OCI-LY3 (cell line): ENCODE results near the gene KATNAL1.

Source experiments
- H2AFZ ChIP-seq: fragments of 200-600, 300-600 bp; shearing (Covaris generic); 2 replicates; pipeline ENCODE4 v1.6.0; 2014; ENCODE audit warnings: antibody characterized with exemption, low read depth, low read length
- H3K27ac ChIP-seq: fragments of 200-600, 300-600 bp; sonication (generic); 2 replicates; pipeline ENCODE4 v1.5.1; 2014; ENCODE audit warnings: mild to moderate bottlenecking, low read length, moderate library complexity, mixed read lengths
- H3K27me3 ChIP-seq: fragments of 200-600, 300-600 bp; sonication (generic); 2 replicates; pipeline ENCODE4 v1.6.1; 2014; ENCODE audit warnings: low read depth, low read length, mixed read lengths
- H3K36me3 ChIP-seq: fragments of 200-600, 300-600 bp; sonication (generic); replicated peaks from 2 replicates; pipeline ENCODE3; 2014; ENCODE audit warnings: low read depth, low read length, mixed read lengths
- H3K4me1 ChIP-seq: fragments of 300-600, 200-600 bp; sonication (generic); 2 replicates; pipeline ENCODE4 v1.6.1; 2014; ENCODE audit warnings: low read length, mixed read lengths
- H3K4me2 ChIP-seq: fragments of 200-600, 300-600 bp; sonication (generic); 2 replicates; pipeline ENCODE4 v1.6.1; 2014; ENCODE audit warnings: low read length, mixed read lengths
- H3K4me3 ChIP-seq: fragments of 300-600, 200-600 bp; sonication (generic); 2 replicates; pipeline ENCODE4 v1.5.1; 2014; ENCODE audit warnings: antibody characterized with exemption, mild to moderate bottlenecking, low read length, moderate library complexity
- H3K79me2 ChIP-seq: fragments of 300-600, 200-600 bp; shearing (Covaris generic); 2 replicates; pipeline ENCODE4 v1.6.1; 2014; ENCODE audit warnings: mild to moderate bottlenecking, low read length, mixed read lengths
- H3K9ac ChIP-seq: fragments of 300-600, 200-600 bp; shearing (Covaris generic); 2 replicates; pipeline ENCODE4 v1.6.0; 2014; ENCODE audit warnings: mild to moderate bottlenecking, low read length, moderate library complexity
- H3K9me3 ChIP-seq: fragments of 200-600, 300-600 bp; shearing (Covaris generic); 2 replicates; pipeline ENCODE4 v1.6.1; 2014; ENCODE audit warnings: low read length, mixed read lengths; ENCODE audit not compliant: insufficient read depth
- H4K20me1 ChIP-seq: fragments of 200-600, 300-600 bp; sonication (generic); 2 replicates; pipeline ENCODE4 v1.6.1; 2016; ENCODE audit warnings: low read length, mixed read lengths; ENCODE audit not compliant: insufficient read depth
- EZH2phosphoT487 ChIP-seq: fragments of 200-600 bp; shearing (Covaris generic); IDR thresholded peaks from 2 replicates; pipeline ENCODE4 v1.6.1; 2018; ENCODE audit warnings: antibody characterized with exemption, mixed run types, low read depth
- TF ChIP-seq, protein P1 (sequence below): fragments of 200-600, 300-600 bp; sonication (generic); IDR thresholded peaks from 2 replicates; pipeline ENCODE4 v1.5.1; 2014; ENCODE audit warnings: antibody characterized with exemption, low read length, low read depth

Gene KATNAL1

DNA sequence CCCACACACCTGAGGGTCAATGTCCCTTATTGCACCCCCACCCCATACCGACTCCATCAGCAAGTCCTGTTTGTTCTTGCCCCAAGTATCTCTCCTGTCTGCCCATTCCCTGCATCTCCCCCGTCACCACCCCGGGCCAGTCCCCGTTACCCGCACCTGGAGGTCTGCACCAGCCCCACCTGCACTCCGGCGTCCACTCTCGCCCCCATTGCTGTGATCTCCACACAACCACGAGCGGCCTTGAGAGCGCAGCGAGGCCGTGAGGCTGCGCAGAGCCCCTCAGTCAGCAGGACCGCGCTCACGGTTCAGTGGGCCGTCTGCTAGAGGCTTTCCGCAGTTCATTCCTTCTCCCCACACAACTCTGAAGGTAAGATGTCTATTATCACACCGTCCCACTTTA, 152.8 kb downstream of the KATNAL1 start:
- peaks cover 48% of the 10 kb centered on the region for H3K79me2 ChIP-seq
- H3K36me3 ChIP-seq, result peaks cover 24% of the 10 kb centered on the region
- H3K9ac ChIP-seq, result peak overlapping the region; percentile 74
- no peaks in the 10 kb centered on the region for H3K9me3 ChIP-seq
- no peaks in the 10 kb centered on the region for H4K20me1 ChIP-seq
- H3K4me3 ChIP-seq, result peak overlapping the region; percentile 76
- H3K4me1 ChIP-seq, result peaks cover 99% of the 10 kb centered on the region
- peak overlapping the region; percentile 85 for H3K4me2 ChIP-seq
- H3K27ac ChIP-seq, result peak overlapping the region; percentile 95
- H2AFZ ChIP-seq, result no peak overlapping the region; the same call in 1 of the 2 replicates
- no peaks in the 10 kb centered on the region for H3K27me3 ChIP-seq
- no peak for TF ChIP-seq EZH2phosphoT487
- TF ChIP-seq, protein P1, sequence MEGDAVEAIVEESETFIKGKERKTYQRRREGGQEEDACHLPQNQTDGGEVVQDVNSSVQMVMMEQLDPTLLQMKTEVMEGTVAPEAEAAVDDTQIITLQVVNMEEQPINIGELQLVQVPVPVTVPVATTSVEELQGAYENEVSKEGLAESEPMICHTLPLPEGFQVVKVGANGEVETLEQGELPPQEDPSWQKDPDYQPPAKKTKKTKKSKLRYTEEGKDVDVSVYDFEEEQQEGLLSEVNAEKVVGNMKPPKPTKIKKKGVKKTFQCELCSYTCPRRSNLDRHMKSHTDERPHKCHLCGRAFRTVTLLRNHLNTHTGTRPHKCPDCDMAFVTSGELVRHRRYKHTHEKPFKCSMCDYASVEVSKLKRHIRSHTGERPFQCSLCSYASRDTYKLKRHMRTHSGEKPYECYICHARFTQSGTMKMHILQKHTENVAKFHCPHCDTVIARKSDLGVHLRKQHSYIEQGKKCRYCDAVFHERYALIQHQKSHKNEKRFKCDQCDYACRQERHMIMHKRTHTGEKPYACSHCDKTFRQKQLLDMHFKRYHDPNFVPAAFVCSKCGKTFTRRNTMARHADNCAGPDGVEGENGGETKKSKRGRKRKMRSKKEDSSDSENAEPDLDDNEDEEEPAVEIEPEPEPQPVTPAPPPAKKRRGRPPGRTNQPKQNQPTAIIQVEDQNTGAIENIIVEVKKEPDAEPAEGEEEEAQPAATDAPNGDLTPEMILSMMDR, result no peak

DNA sequence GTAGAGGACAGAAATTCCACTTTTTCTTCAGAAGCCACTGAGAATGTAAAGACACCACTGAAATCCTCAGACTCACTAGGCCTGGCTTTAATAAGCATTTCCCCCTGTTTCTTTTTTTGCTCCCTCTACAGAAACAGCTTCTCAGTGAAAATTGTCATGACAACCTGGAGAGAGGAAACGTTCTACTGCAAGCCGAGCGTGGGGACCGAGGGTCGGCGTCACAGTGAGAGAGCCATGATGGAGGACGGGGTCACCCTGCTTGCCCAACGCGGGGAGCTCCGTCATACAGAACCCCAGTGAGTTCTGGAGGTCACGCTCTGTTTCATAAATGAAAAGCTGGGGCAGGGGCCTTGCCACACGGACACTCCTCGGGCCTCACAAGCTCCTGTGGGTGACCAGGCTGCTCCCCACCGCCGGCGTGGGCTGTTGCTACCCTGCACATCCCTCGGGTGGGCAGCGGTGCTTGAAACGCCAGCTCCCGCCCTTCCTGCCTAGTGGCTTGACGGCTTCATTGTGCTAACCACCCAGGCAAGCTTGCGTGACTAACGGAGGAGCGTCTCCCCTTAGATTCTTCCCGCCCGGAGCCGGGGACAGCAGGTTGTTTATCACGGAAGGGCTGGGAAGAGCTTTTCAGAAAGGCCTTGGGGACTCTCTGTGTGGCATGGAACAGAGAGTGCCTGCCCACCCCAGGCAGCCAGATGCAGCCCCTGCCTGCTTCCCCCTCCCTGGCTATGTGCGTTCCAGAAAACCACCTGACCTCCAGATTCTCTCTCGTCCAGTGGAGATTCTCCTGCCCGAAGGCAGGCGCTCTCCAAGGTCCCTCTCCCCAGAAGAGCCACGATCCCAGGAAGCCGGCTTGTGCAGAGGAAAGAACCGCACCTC, 153.6 kb downstream of the KATNAL1 start:
- H3K9me3 ChIP-seq, result no peaks in the 10 kb centered on the region
- H3K27me3 ChIP-seq, result no peaks in the 10 kb centered on the region
- H3K27ac ChIP-seq, result peak overlapping the region; percentile 95
- peaks cover 98% of the 10 kb centered on the region for H3K4me1 ChIP-seq
- H3K4me3 ChIP-seq, result peak overlapping the region; percentile 76
- H3K36me3 ChIP-seq, result peaks cover 30% of the 10 kb centered on the region
- peak overlapping the region; percentile 74 for H3K9ac ChIP-seq
- H3K79me2 ChIP-seq, result peaks cover 53% of the 10 kb centered on the region
- H4K20me1 ChIP-seq, result no peaks in the 10 kb centered on the region
- TF ChIP-seq, protein P1, result no peak
- TF ChIP-seq EZH2phosphoT487, result no peak
- H3K4me2 ChIP-seq, result peak overlapping the region; percentile 85
- H2AFZ ChIP-seq, result no peak overlapping the region
